Nephron (organoid): Measurements from ENCODE around the gene PNMA6F.
"Not testable (repeated sequence)": the region's sequence is repeated elsewhere in the genome, so short reads cannot be mapped to it uniquely, and the experiment has no call there.

ENCODE experiments used
- H3K27ac Mint-ChIP-seq, 3 experiments: 2 replicates each; pipeline ENCODE4 v1.8.0; 2020; ENCODE audit warnings: mixed read lengths in 3 of 3, mild to moderate bottlenecking in 2 of 3, moderate library complexity in 1 of 3
- H3K27me3 Mint-ChIP-seq: 2 replicates; pipeline ENCODE4 v1.8.0; 2021; ENCODE audit warnings: low read depth, mild to moderate bottlenecking, moderate library complexity, mixed read lengths
- H3K36me3 Mint-ChIP-seq: 2 replicates; pipeline ENCODE4 v1.8.0; 2020; ENCODE audit warnings: low read depth, mixed read lengths
- H3K4me1 Mint-ChIP-seq: 2 replicates; pipeline ENCODE4 v1.8.0; 2020; ENCODE audit warnings: mixed read lengths
- H3K4me3 Mint-ChIP-seq, 3 experiments: 2 replicates each; pipeline ENCODE4 v1.8.0; 2020; ENCODE audit warnings: mild to moderate bottlenecking in 3 of 3, mixed read lengths in 3 of 3, moderate library complexity in 2 of 3
- H3K9me3 Mint-ChIP-seq: 2 replicates; pipeline ENCODE4 v1.8.0; 2020; ENCODE audit warnings: mixed read lengths
- CTCF ChIP-seq, 3 experiments: fragments of 200-600 bp; sonication (generic); IDR thresholded peaks; one replicate each; pipeline ENCODE4 v1.5.0; 2021; ENCODE audit warnings: antibody characterized with exemption in 3 of 3; ENCODE audit not compliant: unreplicated experiment in 3 of 3

The PNMA6F gene

GRCh38 chrX:153302796-153303195 lies 18.8 kb downstream of the PNMA6F start:
- Mint-ChIP-seq H3K4me1 (no peaks in the 10 kb centered on the region), H3K9me3 (peaks cover 13% of the 10 kb centered on the region), H3K27me3 (peaks cover 12% of the 10 kb centered on the region), H3K4me3 (no peak overlapping the region), H3K36me3 (no peaks in the 10 kb centered on the region), H3K27ac (no peak overlapping the region)
- no peak for TF ChIP-seq CTCF (IDR thresholded peaks at IDR 0.05; ENCODE audit: unreplicated experiment in 3 of 3)

- Mint-ChIP-seq H3K4me1 (no peaks in the 10 kb centered on the region), H3K36me3 (no peaks in the 10 kb centered on the region), H3K27ac (no peak overlapping the region), H3K4me3 (no peak overlapping the region), H3K27me3 (peaks cover 12% of the 10 kb centered on the region), H3K9me3 (peaks cover 16% of the 10 kb centered on the region)
- no peak for TF ChIP-seq CTCF (IDR thresholded peaks at IDR 0.05; ENCODE audit: unreplicated experiment in 3 of 3)
These were observed 19.8 kb downstream of the PNMA6F start for GRCh38 chrX:153301746-153302145.

GRCh38 chrX:153299855-153300254 lies 21.7 kb downstream of the PNMA6F start:
- no peaks in the 10 kb centered on the region for H3K4me1 Mint-ChIP-seq
- H3K27ac Mint-ChIP-seq, result no peak overlapping the region
- H3K9me3 Mint-ChIP-seq, result peaks cover 19% of the 10 kb centered on the region
- peaks cover 12% of the 10 kb centered on the region for H3K27me3 Mint-ChIP-seq
- TF ChIP-seq CTCF (IDR thresholded peaks at IDR 0.05; ENCODE audit: unreplicated experiment in 3 of 3), result no peak
- H3K4me3 Mint-ChIP-seq, result no peak overlapping the region
- no peaks in the 10 kb centered on the region for H3K36me3 Mint-ChIP-seq

- Mint-ChIP-seq H3K36me3 (no peaks in the 10 kb centered on the region), H3K9me3 (peaks cover 17% of the 10 kb centered on the region), H3K27ac (no peak overlapping the region), H3K4me1 (no peaks in the 10 kb centered on the region), H3K4me3 (no peak overlapping the region), H3K27me3 (peaks cover 8% of the 10 kb centered on the region)
- no peak for TF ChIP-seq CTCF (IDR thresholded peaks at IDR 0.05; ENCODE audit: unreplicated experiment in 3 of 3)
These were observed 24.2 kb downstream of the PNMA6F start for GRCh38 chrX:153297376-153297775.

- H3K27me3 Mint-ChIP-seq, H3K27ac Mint-ChIP-seq, H3K36me3 Mint-ChIP-seq, H3K4me1 Mint-ChIP-seq, H3K4me3 Mint-ChIP-seq: not testable (repeated sequence)
- peaks cover 12% of the 10 kb centered on the region for H3K9me3 Mint-ChIP-seq
These were observed 28.0 kb downstream of the PNMA6F start for GRCh38 chrX:153293485-153294071.

- not testable (repeated sequence) for H3K27me3 Mint-ChIP-seq, H3K27ac Mint-ChIP-seq, H3K9me3 Mint-ChIP-seq
These were observed 32.8 kb downstream of the PNMA6F start for GRCh38 chrX:153288807-153289206.

GRCh38 chrX:153285678-153286077 lies 35.9 kb downstream of the PNMA6F start:
- not testable (repeated sequence) for H3K4me3 Mint-ChIP-seq, H3K27ac Mint-ChIP-seq

More at GRCh38 chrX:153288807-153289206, 32.8 kb downstream of the PNMA6F start:
- H3K36me3 Mint-ChIP-seq, H3K4me1 Mint-ChIP-seq, H3K4me3 Mint-ChIP-seq: not testable (repeated sequence)

GRCh38 chrX:153283982-153284381 lies 37.6 kb downstream of the PNMA6F start:
- not testable (repeated sequence) for H3K4me3 Mint-ChIP-seq, H3K27me3 Mint-ChIP-seq, H3K4me1 Mint-ChIP-seq, H3K9me3 Mint-ChIP-seq, H3K36me3 Mint-ChIP-seq, H3K27ac Mint-ChIP-seq

More at GRCh38 chrX:153285678-153286077, 35.9 kb downstream of the PNMA6F start:
- H3K9me3 Mint-ChIP-seq, H3K27me3 Mint-ChIP-seq, H3K36me3 Mint-ChIP-seq, H3K4me1 Mint-ChIP-seq: not testable (repeated sequence)

- not testable (repeated sequence) for H3K9me3 Mint-ChIP-seq, H3K4me1 Mint-ChIP-seq, H3K4me3 Mint-ChIP-seq, H3K27ac Mint-ChIP-seq, H3K36me3 Mint-ChIP-seq, H3K27me3 Mint-ChIP-seq
These were observed 39.8 kb downstream of the PNMA6F start for GRCh38 chrX:153281784-153282183.

- H3K27me3 Mint-ChIP-seq, H3K4me1 Mint-ChIP-seq, H3K27ac Mint-ChIP-seq, H3K9me3 Mint-ChIP-seq, H3K4me3 Mint-ChIP-seq, H3K36me3 Mint-ChIP-seq: not testable (repeated sequence)
These were observed 42.3 kb downstream of the PNMA6F start for GRCh38 chrX:153279304-153279703.

- H3K4me3 Mint-ChIP-seq, H3K27ac Mint-ChIP-seq: not testable (repeated sequence)
These were observed 45.5 kb downstream of the PNMA6F start for GRCh38 chrX:153276049-153276448.

More at GRCh38 chrX:153276049-153276448, 45.5 kb downstream of the PNMA6F start:
- H3K36me3 Mint-ChIP-seq, H3K4me1 Mint-ChIP-seq, H3K9me3 Mint-ChIP-seq, H3K27me3 Mint-ChIP-seq: not testable (repeated sequence)
